ENCODE measurements around the gene FAAH2.
"Not testable (repeated sequence)": the region's sequence is repeated elsewhere in the genome, so short reads cannot be mapped to it uniquely, and the experiment has no call there.

Gene FAAH2

GRCh38 chrX:57380026-57380796 lies 93.7 kb downstream of the FAAH2 start:
- DNase-seq (ENCODE audit: low spot score): no peak

GRCh38 chrX:57394162-57394561 lies 107.7 kb downstream of the FAAH2 start:
- not testable (repeated sequence) for DNase-seq (ENCODE audit: low spot score)

GRCh38 chrX:57403191-57403590 lies 116.7 kb downstream of the FAAH2 start:
- not testable (repeated sequence) for DNase-seq (ENCODE audit: low spot score)

- DNase-seq (ENCODE audit: low spot score): no peak
These were observed 119.6 kb downstream of the FAAH2 start for GRCh38 chrX:57406149-57406548.

GRCh38 chrX:57417827-57418226 lies 131.3 kb downstream of the FAAH2 start:
- DNase-seq (ENCODE audit: low spot score): no peak

GRCh38 chrX:57422289-57422688 lies 135.8 kb downstream of the FAAH2 start:
- no peak for DNase-seq (ENCODE audit: low spot score)

- DNase-seq (ENCODE audit: low spot score): no peak
These were observed 136.3 kb downstream of the FAAH2 start for GRCh38 chrX:57422790-57423189.

- DNase-seq (ENCODE audit: low spot score): no peak
These were observed 158.6 kb downstream of the FAAH2 start for GRCh38 chrX:57445076-57445475.

- no peak for DNase-seq (ENCODE audit: low spot score)
These were observed 159.3 kb downstream of the FAAH2 start for GRCh38 chrX:57445832-57446231.

GRCh38 chrX:57447856-57448255 lies 161.3 kb downstream of the FAAH2 start:
- DNase-seq (ENCODE audit: low spot score): no peak

- no peak for DNase-seq (ENCODE audit: low spot score)
These were observed 165.0 kb downstream of the FAAH2 start for GRCh38 chrX:57451426-57452020.

- peak; percentile 1 for DNase-seq (ENCODE audit: low spot score)
These were observed 167.4 kb downstream of the FAAH2 start for GRCh38 chrX:57453901-57454300.

GRCh38 chrX:57481514-57481913 lies 195.0 kb downstream of the FAAH2 start:
- DNase-seq (ENCODE audit: low spot score): no peak

- no peak for DNase-seq (ENCODE audit: low spot score)
These were observed 230.0 kb downstream of the FAAH2 start for GRCh38 chrX:57516491-57516890.

- DNase-seq (ENCODE audit: low spot score): no peak
These were observed 233.1 kb downstream of the FAAH2 start for GRCh38 chrX:57519578-57520118.

GRCh38 chrX:57528670-57529255 lies 242.3 kb downstream of the FAAH2 start:
- DNase-seq (ENCODE audit: low spot score): no peak

Measured in hepatic stellate cell (primary cell).